Left ventricle myocardium inferior (tissue), 1 donor: ENCODE data around the gene RHBDF2. TPM values are rescaled to one million over a fixed set of nuclear protein-coding genes. Genes with fewer than 3 reads are reported as not detected.
"Not testable (repeated sequence)": the region's sequence is repeated elsewhere in the genome, so short reads cannot be mapped to it uniquely, and the experiment has no call there.

ENCODE experiments used
- DNase-seq: peaks from one replicate; pipeline ENCODE4 v3.0.0-alpha.2; 2020
- H3K27ac ChIP-seq: fragments of 200-600 bp; replicated peaks from 2 replicates; pipeline ENCODE4 v1.8.0; 2021
- H3K27me3 ChIP-seq: fragments of 200-600 bp; 2 replicates; pipeline ENCODE4 v1.8.0; 2021; ENCODE audit warnings: low read depth
- H3K36me3 ChIP-seq: fragments of 200-600 bp; 2 replicates; pipeline ENCODE4 v1.8.0; 2021
- H3K4me1 ChIP-seq: fragments of 200-600 bp; 2 replicates; pipeline ENCODE4 v1.8.0; 2021
- H3K4me3 ChIP-seq: fragments of 200-600 bp; 2 replicates; pipeline ENCODE4 v1.8.0; 2021; ENCODE audit warnings: mild to moderate bottlenecking, moderate library complexity
- H3K9me3 ChIP-seq: fragments of 200-600 bp; replicated peaks from 2 replicates; pipeline ENCODE4 v1.8.0; 2021
- CTCF ChIP-seq: fragments of 200-600 bp; IDR thresholded peaks from 2 replicates; pipeline ENCODE4 v1.8.0; 2021; ENCODE audit warnings: antibody characterized with exemption, mild to moderate bottlenecking, borderline replicate concordance
- intact Hi-C: fragments of 100-400 bp; cut with micrococcal nuclease; formaldehyde crosslinking; loops from one replicate; pipeline ENCODE4 v1.11.0; 2022
- total RNA-seq: library from RNA; stranded (reverse); fragmentation: NEBNext Ultra II Directional; extraction: Animal tissue kit (Norgen Biotek cat#: 25700); gene quantifications from one replicate; pipeline ENCODE4 v1.2.1, GENCODE V29; 2021
- donor health status: DM: no; HTN: yes; CAD: no; lungs with severe emphysema.

Gene RHBDF2
- total RNA-seq, 1 donor from 2014 or later, result 13.8 TPM

DNA sequence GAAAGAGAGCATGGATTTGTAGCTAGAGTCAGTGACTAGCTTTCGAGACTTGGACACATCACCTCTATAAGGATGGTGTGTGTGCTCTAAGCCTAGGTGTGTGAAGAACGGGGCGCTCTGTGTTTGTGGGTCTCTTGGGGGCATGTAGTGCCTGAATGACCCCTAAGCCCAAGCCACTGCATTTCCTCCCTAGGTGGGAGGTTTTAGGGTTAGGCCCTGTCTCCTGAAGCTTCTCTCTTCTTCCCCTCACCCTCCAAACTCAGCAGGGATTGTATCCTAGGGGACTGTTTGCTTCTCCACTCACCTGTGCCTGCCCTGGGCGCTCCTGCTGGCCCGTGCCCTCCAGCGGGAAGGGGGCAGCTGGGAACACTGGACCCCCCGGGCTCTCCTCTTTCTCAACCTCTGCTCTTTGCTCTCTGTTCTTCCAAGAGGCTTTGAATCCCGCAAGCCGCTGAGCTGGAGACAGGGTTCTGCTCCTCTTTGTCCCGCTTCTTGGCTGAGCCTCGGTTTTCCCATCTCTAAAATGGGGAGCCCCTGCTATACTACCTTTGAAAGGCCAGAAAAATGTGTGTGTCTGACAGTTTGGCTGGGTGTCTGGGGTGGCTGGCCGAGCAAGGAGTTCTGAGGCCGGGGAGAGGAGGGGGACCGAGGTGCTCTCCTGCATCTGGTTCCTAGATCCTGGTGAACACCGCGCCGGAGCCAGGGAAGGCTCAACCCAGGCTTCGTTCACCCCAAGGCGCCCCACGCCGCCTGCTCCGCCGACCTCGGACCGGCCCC, 35.5 kb upstream of the RHBDF2 start:
- intact Hi-C loops, result no loop called here
- Histone ChIP-seq H3K4me1 (peaks cover 88% of the 10 kb centered on the region), H3K27ac (peak overlapping the region; percentile 93), H3K4me3 (peak overlapping the region; percentile 73), H3K36me3 (no peaks in the 10 kb centered on the region), H3K9me3 (no peaks in the 10 kb centered on the region), H3K27me3 (peaks cover 18% of the 10 kb centered on the region)
- TF ChIP-seq CTCF, result no peak
- DNase-seq, result no peak

DNA sequence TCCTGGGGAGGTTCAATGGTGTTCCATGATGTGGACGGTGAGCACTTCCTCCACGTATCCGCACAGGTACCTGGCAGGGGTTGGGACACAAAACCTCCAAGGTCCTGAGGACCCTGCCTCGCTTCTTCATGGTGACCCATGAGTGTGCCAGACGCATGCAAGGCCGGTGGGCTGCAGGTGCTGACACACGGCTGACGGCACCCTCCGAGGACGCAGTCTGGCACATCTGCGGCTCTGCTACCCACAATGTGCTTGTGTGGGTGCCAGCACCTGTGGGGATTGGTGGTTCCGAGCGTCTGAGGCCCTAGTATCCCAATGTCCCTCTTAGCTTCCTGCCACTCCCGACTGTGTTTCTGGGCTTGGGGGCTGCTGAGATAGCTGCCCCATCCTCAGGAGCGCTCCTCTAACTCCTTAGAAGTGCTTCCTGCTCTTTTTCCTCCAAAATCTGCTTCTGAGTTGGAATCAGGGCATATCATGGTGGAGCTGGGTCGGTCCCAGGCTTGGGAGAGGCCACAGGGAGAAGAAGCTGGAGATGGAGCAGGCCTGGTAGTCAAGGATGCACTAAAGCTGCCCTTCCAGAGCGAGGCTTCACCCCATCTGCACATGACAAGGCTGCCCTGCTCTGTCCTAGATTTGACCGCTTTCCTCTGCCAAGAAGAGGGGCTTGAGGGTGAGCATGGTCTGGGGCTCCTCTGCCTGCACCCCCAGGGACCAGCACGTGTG, 34.7 kb upstream of the RHBDF2 start:
- intact Hi-C loops, result no loop called here
- H3K9me3 ChIP-seq, result no peaks in the 10 kb centered on the region
- peaks cover 88% of the 10 kb centered on the region for H3K4me1 ChIP-seq
- H3K27ac ChIP-seq, result peak overlapping the region; percentile 93
- peak overlapping the region; percentile 73 for H3K4me3 ChIP-seq
- H3K27me3 ChIP-seq, result peaks cover 18% of the 10 kb centered on the region
- TF ChIP-seq CTCF, result no peak
- no peaks in the 10 kb centered on the region for H3K36me3 ChIP-seq
- no peak for DNase-seq

GRCh38 chr17:76534831-76535732, 33.9 kb upstream of the RHBDF2 start:
- peak overlapping the region; percentile 93 for H3K27ac ChIP-seq
- intact Hi-C loops, result no loop called here
- no peaks in the 10 kb centered on the region for H3K9me3 ChIP-seq
- H3K27me3 ChIP-seq, result peaks cover 18% of the 10 kb centered on the region
- no peaks in the 10 kb centered on the region for H3K36me3 ChIP-seq
- peak; percentile 14 for DNase-seq
- no peak for TF ChIP-seq CTCF
- peak overlapping the region; percentile 73 for H3K4me3 ChIP-seq
- peaks cover 89% of the 10 kb centered on the region for H3K4me1 ChIP-seq

DNA sequence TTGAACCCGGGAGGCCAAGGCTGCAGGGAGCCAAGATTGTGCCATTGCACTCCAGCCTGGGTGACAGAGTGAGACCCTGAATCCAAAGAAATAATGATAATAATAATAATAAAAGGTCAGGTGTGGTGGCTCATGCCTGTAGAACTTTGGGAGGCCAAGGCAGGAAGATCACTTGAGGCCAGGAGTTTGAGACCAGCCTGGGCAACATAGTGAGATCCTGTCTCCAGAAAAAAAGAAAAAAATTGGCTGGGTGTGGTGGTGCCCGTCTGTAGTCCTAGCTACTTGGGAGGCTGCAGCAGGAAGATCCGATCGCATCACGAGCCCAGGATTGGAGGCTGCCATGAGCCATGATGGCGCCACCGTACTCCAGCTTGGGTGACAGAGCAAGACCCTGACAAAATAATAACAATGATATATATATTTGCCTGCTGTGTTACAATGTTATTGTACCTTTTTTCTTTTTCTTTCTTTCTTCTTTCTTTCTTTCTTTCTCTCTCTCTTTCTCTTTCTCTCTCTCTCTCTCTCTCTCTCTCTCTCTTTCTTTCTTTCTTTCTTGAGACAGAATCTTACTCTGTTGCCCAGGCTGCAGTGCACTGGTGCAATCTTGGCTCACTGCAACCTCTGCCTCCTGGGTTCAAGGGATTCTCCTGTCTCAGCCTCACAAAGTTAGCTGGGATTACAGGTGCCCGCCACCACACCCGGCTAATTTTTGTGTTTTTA, 32.6 kb upstream of the RHBDF2 start:
- Histone ChIP-seq H3K27ac (peak overlapping the region; percentile 98), H3K4me1 (peaks cover 90% of the 10 kb centered on the region), H3K27me3 (peaks cover 18% of the 10 kb centered on the region), H3K4me3 (peak overlapping the region; percentile 73)
- DNase-seq, intact Hi-C loops, H3K36me3 ChIP-seq, H3K9me3 ChIP-seq: not testable (repeated sequence)

DNA sequence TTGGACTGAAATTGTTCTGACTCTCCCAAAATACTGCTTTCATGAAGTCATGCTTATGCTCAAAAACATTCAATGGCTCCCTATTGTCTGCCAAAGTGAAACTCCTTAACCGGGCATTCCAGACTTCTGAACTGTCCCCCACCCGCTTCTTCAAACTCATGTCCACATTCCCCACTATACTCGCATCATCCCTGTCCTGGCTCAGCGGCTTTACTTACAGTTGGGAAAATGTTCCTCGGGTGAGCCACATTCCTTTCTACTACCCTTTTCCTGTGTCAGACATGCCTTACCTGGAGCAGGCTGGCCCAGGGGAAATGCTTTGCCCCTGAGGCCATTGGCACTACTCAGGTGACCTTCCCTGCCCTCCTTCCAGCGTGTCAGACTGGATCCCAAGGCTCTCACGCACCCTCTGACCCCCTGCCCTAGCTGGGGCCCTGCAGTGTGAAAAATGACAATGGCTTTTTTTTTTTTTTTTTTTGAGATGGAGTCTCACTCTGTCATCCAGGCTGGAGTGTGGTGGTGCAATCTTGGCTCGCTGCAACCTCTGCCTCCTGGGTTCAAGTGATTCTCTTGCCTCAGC, 30.9 kb upstream of the RHBDF2 start:
- peaks cover 92% of the 10 kb centered on the region for H3K4me1 ChIP-seq

More for the DNA sequence above, 30.9 kb upstream of the RHBDF2 start:
- no peak for DNase-seq
- H3K9me3 ChIP-seq, result no peaks in the 10 kb centered on the region
- intact Hi-C loops, result no loop called here
- no peaks in the 10 kb centered on the region for H3K36me3 ChIP-seq
- peak overlapping the region; percentile 98 for H3K27ac ChIP-seq
- H3K4me3 ChIP-seq, result peak overlapping the region; percentile 9
- H3K27me3 ChIP-seq, result peaks cover 4% of the 10 kb centered on the region
- TF ChIP-seq CTCF, result no peak
